ENCODE measurements around the gene AURKA.

DNA sequence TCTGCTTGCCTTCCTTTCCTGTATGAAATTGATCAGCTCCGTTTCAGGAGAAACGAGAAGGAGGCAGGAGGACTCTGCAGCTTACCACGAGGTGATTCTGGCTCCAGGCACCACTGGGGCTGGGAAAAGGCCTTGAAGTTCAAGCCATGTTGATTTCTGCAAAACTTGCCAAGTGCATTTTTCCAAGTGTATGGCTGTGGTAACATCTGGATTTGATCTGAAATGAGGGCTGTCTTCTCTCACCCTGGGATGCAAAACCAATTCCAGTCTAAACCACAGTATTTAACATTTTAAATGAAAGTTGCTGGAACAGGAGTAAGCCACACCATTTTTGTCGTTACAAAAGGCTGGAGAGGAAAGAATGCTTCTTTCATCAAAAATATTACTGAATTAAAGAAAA is 69.3 kb downstream of the AURKA start:
- TF ChIP-seq CTCF (IDR thresholded peaks at IDR 0.05; ENCODE audit: borderline replicate concordance, extremely low read depth, low read length, poor library complexity, severe bottlenecking) (no peak), EZH2 (IDR thresholded peaks at IDR 0.05; ENCODE audit: borderline replicate concordance, low read depth, low read length, severe bottlenecking) (no peak)

Data from DND-41 (cell line).